GM10248 (cell line): Measurements from ENCODE around the gene GRB10.

Experiments
- CTCF ChIA-PET: fragments of 300-600 bp; sonication (Branson Sonifier 250); formaldehyde crosslinking; extraction: SDS; loops from one replicate; lab custom pipeline; 2021; ENCODE audit warnings: antibody characterized with exemption; lab: Yijun Ruan, JAX
- POLR2A ChIA-PET: fragments of 350-650 bp; sonication (Branson Sonifier 250); formaldehyde crosslinking; extraction: SDS; loops from one replicate; lab custom pipeline; 2020; ENCODE audit warnings: antibody characterized with exemption; lab: Yijun Ruan, JAX
- DNase-seq: peaks from one replicate; pipeline ENCODE4 v3.0.0; 2012; ENCODE audit errors: extremely low spot score
- CTCF ChIP-seq: IDR thresholded peaks from 2 replicates; pipeline ENCODE4 v1.5.1; 2012; ENCODE audit warnings: mild to moderate bottlenecking, low read depth; ENCODE audit errors: extremely low read depth, missing control alignments, control extremely low read depth

GRB10 gene

GRCh38 chr7:50676740-50677637, 105.7 kb downstream of the GRB10 start:
- TF ChIP-seq CTCF = no peak
- ChIA-PET POLR2A (no interaction called here), CTCF (interaction anchor here (0.7 to 4.1 kb wide), 7 partner anchors 11 to 585 kb away, joined by 3 to 27 read pairs (median 3); no protein-coding TSS in a partner anchor)
- no peak for DNase-seq

- TF ChIP-seq CTCF = no peak
- DNase-seq = no peak
- ChIA-PET POLR2A (no interaction called here), CTCF (interaction anchor here (0.7 to 4.1 kb wide), 7 partner anchors 16 to 584 kb away, joined by 3 to 27 read pairs (median 3); no protein-coding TSS in a partner anchor)
Measured at GRCh38 chr7:50676079-50676478, 106.6 kb downstream of the GRB10 start.

- no peak for TF ChIP-seq CTCF
- ChIA-PET CTCF (interaction anchor here (1.3 to 1.8 kb wide), 2 partner anchors 41 to 59 kb away, joined by 3 to 7 read pairs; no protein-coding TSS in a partner anchor), POLR2A (no interaction called here)
- DNase-seq = no peak
Measured at GRCh38 chr7:50674896-50675835, 107.5 kb downstream of the GRB10 start.

- ChIA-PET POLR2A (no interaction called here), CTCF (interaction anchor here (1.1 kb wide), 1 partner anchor 40 kb away, joined by 6 read pairs; no protein-coding TSS in a partner anchor)
- TF ChIP-seq CTCF = no peak
- DNase-seq = no peak
Measured at GRCh38 chr7:50674299-50674698, 108.4 kb downstream of the GRB10 start.

DNA sequence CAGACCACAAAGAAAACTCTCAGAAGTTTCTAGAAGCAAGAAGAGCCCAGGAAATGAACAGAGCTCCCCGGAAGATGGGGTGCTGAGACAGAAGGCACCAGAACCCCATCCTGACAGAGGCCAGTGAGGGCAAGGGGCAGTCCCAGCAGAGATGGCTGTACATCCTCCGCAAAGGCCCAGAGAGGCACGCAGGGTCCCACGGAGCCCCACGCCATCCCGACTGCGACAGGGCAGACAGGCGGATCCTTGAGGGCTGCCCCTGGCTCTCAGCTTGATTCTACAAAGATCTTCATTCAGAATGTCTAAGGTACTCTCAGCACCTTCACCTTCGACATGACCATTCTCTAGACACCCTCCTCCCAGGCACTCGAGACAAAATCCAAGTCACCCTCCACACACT, 109.6 kb downstream of the GRB10 start:
- no peak for DNase-seq
- ChIA-PET CTCF (interaction anchor here (1.1 kb wide), 1 partner anchor 39 kb away, joined by 6 read pairs; no protein-coding TSS in a partner anchor), POLR2A (no interaction called here)
- TF ChIP-seq CTCF = no peak

DNA sequence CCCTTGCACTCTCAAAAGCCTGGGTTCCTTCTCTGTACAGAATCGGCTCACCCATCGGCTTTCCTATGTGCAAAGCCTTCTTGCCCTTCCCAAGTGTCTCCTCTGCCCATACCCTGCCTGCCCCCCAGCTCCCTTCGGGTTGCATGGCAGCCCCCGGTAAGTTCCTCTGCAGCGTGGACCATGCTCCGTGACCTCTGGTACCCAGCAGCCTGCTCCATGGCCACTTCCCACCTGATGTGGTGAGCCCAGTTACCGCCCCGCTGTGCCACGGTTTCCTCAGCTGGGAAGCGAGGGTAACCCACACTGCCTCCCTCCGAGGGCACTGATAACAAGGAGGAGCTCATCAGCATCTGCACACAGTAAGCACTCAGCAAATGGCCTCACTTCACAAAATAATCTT, 110.7 kb downstream of the GRB10 start:
- no peak for DNase-seq
- no peak for TF ChIP-seq CTCF
- CTCF ChIA-PET = no interaction called here
- POLR2A ChIA-PET = no interaction called here
